Measurements from ENCODE around the gene HOXC12.

HOXC12 gene

DNA sequence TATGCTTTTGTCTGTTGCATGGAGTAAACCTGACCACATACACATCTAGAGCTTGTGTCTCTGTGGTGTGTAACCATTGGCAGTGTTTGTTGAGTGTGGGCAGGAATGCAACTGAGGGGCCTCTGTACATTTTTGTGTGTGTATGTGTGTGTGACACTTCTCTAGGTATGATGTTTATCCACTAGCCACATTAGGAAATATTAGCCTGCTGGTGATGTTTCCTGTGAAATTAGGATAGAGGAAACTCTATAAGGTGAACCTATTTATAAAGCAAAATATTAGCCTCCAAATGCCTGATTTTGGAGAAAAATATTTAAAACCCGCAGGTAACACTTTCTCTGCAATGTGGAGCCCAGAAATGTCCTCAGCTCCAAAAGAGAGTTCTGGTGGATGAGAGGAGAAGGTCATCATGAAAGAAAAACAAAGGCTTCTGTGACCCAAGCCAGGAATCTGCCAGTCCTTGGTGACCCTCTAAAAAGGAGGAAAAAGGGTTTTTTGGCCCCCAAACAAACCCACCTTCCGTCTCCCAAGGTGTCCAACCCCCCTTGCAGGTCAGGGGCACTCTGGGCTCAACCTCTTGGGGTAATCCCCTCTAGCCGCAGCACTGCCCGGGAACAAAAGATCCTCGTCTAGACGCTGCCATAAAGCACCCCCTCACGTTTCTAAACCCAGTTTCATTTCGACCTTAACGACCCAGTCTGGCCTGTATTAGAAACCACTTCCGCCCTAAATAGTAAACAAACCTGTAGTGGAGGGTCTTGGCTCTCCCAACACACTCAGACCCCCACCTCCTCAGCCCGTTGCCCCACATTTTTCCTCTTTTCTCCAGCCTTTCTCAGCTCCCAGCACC lies 23.1 kb downstream of the HOXC12 start:
- TF ChIP-seq NFIC (IDR thresholded peaks at IDR 0.05) (no peak), RAD21 (IDR thresholded peaks at IDR 0.05; ENCODE audit: low read depth) (no peak), CEBPB (IDR thresholded peaks at IDR 0.05) (no peak)
- TF ChIP-seq, protein P1, sequence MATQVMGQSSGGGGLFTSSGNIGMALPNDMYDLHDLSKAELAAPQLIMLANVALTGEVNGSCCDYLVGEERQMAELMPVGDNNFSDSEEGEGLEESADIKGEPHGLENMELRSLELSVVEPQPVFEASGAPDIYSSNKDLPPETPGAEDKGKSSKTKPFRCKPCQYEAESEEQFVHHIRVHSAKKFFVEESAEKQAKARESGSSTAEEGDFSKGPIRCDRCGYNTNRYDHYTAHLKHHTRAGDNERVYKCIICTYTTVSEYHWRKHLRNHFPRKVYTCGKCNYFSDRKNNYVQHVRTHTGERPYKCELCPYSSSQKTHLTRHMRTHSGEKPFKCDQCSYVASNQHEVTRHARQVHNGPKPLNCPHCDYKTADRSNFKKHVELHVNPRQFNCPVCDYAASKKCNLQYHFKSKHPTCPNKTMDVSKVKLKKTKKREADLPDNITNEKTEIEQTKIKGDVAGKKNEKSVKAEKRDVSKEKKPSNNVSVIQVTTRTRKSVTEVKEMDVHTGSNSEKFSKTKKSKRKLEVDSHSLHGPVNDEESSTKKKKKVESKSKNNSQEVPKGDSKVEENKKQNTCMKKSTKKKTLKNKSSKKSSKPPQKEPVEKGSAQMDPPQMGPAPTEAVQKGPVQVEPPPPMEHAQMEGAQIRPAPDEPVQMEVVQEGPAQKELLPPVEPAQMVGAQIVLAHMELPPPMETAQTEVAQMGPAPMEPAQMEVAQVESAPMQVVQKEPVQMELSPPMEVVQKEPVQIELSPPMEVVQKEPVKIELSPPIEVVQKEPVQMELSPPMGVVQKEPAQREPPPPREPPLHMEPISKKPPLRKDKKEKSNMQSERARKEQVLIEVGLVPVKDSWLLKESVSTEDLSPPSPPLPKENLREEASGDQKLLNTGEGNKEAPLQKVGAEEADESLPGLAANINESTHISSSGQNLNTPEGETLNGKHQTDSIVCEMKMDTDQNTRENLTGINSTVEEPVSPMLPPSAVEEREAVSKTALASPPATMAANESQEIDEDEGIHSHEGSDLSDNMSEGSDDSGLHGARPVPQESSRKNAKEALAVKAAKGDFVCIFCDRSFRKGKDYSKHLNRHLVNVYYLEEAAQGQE (IDR thresholded peaks at IDR 0.05; ENCODE audit: low read depth), result no peak

- TF ChIP-seq FOXM1 (IDR thresholded peaks at IDR 0.05; ENCODE audit: borderline replicate concordance, low read depth) (no peak), CREB1 (IDR thresholded peaks at IDR 0.05; ENCODE audit: low read depth) (no peak)
These were observed 24.0 kb downstream of the HOXC12 start for GRCh38 chr12:53978477-53979356.

GRCh38 chr12:53980104-53980801 lies 25.6 kb downstream of the HOXC12 start:
- no peak for TF ChIP-seq TCF12 (IDR thresholded peaks at IDR 0.05; ENCODE audit: low read depth)
- no peak for TF ChIP-seq MAX (IDR thresholded peaks at IDR 0.05)
- TF ChIP-seq TEAD4 (IDR thresholded peaks at IDR 0.05), result no peak
- no peak for TF ChIP-seq TAF1 (IDR thresholded peaks at IDR 0.05; ENCODE audit: low read depth)
- TF ChIP-seq FOXM1 (IDR thresholded peaks at IDR 0.05; ENCODE audit: borderline replicate concordance, low read depth), result no peak
- no peak for TF ChIP-seq EP300 (IDR thresholded peaks at IDR 0.05; ENCODE audit: borderline replicate concordance)
- TF ChIP-seq NFIC (IDR thresholded peaks at IDR 0.05), result no peak
- no peak for TF ChIP-seq ZBTB7A (IDR thresholded peaks at IDR 0.05; ENCODE audit: low read depth)
- no peak for TF ChIP-seq EGR1 (IDR thresholded peaks at IDR 0.05)
- no peak for TF ChIP-seq CEBPB (IDR thresholded peaks at IDR 0.05)
- TF ChIP-seq, protein P2, sequence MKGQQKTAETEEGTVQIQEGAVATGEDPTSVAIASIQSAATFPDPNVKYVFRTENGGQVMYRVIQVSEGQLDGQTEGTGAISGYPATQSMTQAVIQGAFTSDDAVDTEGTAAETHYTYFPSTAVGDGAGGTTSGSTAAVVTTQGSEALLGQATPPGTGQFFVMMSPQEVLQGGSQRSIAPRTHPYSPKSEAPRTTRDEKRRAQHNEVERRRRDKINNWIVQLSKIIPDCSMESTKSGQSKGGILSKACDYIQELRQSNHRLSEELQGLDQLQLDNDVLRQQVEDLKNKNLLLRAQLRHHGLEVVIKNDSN (IDR thresholded peaks at IDR 0.05), result no peak
- TF ChIP-seq, protein P1 (IDR thresholded peaks at IDR 0.05; ENCODE audit: low read depth), result no peak
- TF ChIP-seq RAD21 (IDR thresholded peaks at IDR 0.05; ENCODE audit: low read depth), result no peak

DNA sequence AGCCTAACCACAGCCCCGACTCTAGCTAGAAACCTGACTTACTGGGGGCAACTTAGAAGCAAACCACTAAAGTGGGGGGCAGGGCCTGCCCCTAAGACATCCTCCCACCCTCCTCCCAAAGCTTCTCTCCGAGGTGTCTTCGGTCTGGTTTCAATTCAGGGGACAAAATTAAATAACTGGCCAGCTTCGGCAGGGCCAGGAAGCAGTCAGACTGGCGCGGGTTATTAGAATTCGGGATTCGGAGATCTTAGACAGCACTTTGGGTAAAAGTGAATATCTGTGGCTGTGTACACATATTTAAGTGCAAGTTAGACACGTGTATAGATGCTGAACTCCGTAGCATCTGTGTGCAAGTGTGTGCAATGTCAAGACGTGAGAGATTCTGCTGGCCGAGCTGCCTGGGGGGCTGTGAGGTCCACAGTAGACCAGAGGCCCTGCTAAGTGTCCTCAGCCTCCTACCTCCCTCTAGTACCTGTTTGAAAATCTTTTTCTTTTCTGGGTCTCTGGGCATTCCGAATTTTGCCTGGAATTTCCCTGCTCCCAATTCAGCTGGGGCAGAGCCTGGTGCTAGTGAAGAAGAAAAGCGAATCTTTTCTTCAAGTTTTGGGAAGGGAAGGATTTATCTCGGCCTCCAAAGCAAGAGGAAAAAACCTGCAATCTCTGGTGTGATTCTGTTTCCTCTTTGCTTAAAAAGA lies 26.2 kb downstream of the HOXC12 start:
- TF ChIP-seq NFIC (IDR thresholded peaks at IDR 0.05) (no peak), CEBPB (IDR thresholded peaks at IDR 0.05) (no peak), RAD21 (IDR thresholded peaks at IDR 0.05; ENCODE audit: low read depth) (no peak), ZBTB7A (IDR thresholded peaks at IDR 0.05; ENCODE audit: low read depth) (no peak), MAX (IDR thresholded peaks at IDR 0.05) (no peak), EGR1 (IDR thresholded peaks at IDR 0.05) (no peak), TCF12 (IDR thresholded peaks at IDR 0.05; ENCODE audit: low read depth) (no peak), EP300 (IDR thresholded peaks at IDR 0.05; ENCODE audit: borderline replicate concordance) (no peak), TEAD4 (IDR thresholded peaks at IDR 0.05) (no peak), CREB1 (IDR thresholded peaks at IDR 0.05; ENCODE audit: low read depth) (no peak), YY1 (IDR thresholded peaks at IDR 0.05; ENCODE audit: low read depth) (no peak), TAF1 (IDR thresholded peaks at IDR 0.05; ENCODE audit: low read depth) (no peak), FOXM1 (IDR thresholded peaks at IDR 0.05; ENCODE audit: borderline replicate concordance, low read depth) (no peak)
- TF ChIP-seq, protein P2 (IDR thresholded peaks at IDR 0.05), result no peak
- TF ChIP-seq, protein P1 (IDR thresholded peaks at IDR 0.05; ENCODE audit: low read depth), result no peak
